ENCODE results near the gene DNASE1L2.

DNA sequence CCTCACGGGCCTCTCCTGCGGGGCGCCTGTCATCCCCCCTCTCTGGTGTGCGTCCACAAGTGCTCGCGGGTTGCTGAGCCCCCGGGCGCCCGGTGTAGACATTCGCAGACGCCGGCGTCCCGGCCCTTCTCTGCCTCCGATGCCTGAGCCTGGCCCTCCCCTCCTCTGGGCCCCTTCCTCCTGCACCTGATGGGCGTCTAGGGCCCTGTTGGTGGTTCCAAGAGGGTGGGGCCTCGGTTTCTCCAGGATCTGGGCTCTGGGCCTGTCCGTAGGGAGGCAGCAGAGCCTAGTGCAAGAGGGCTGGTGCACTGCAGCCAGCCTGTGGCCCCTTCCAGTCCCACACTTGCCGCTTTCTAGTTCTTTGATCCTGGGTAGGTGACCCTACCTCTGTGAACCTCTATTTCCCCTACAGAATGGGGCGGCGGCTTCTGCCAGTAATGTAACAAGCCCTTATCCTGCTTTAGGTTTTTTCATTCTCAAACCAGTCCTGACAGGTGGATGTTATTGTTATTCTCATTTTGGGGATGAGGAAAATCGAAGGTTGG lies 12.2 kb upstream of the DNASE1L2 start:
- TF ChIP-seq, protein P1, sequence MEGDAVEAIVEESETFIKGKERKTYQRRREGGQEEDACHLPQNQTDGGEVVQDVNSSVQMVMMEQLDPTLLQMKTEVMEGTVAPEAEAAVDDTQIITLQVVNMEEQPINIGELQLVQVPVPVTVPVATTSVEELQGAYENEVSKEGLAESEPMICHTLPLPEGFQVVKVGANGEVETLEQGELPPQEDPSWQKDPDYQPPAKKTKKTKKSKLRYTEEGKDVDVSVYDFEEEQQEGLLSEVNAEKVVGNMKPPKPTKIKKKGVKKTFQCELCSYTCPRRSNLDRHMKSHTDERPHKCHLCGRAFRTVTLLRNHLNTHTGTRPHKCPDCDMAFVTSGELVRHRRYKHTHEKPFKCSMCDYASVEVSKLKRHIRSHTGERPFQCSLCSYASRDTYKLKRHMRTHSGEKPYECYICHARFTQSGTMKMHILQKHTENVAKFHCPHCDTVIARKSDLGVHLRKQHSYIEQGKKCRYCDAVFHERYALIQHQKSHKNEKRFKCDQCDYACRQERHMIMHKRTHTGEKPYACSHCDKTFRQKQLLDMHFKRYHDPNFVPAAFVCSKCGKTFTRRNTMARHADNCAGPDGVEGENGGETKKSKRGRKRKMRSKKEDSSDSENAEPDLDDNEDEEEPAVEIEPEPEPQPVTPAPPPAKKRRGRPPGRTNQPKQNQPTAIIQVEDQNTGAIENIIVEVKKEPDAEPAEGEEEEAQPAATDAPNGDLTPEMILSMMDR (IDR thresholded peaks at IDR 0.05): peak in 2 of 6 experiments; percentile 17 to 38
- TF ChIP-seq POLR2A (IDR thresholded peaks at IDR 0.05): no peak

Data from thyroid gland (tissue), 4 donors.